A204.1 (cell line): ENCODE data around the gene ATP10D.

Experiments used
- FAIRE-seq: peaks from 2 replicates; lab custom pipeline; 2012; peaks lifted over from hg19 to GRCh38; lab: Jason Lieb, UNC

ATP10D gene

DNA sequence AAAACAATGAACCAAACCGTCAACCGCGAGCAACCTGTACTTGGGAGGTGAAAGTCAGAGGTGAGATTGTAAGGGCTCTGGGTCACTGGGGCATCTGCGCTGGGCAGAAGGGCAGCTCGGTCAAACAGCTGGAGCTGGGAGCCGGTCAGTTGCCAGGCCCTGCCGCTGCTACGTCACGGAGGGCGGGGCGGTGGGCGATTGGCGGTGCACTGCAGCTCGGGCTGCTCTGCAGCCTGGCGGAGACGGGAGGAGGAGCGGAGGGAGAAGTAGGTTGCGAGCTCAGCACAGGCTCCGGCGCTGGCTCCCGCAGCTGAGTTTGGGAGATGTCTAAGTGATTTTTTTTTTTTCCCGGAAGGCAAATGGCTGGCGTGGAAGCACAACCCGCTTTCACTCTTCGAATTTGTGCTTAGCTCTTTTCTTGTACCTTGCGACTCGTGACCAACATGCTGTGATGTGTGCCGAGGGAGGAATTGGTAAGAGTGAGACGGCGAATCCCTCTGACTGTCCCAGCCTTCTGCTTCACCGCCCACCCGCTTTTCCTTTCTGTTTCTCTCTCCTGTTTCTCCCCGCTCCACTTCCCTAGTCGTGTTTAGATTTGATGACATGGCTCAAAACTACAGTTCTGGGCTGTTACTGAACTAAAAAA is at the start of gene ATP10D:
Gene ATP10D (plus strand): TSS at position 229 of the 646 bp plus-strand sequence. CDS start 27,266 bp downstream, outside the sequence.
- FAIRE-seq, result peak; percentile 78

- FAIRE-seq, result no peak
Observed at GRCh38 chr4:47442980-47443379, 42.1 kb upstream of the ATP10D start.

DNA sequence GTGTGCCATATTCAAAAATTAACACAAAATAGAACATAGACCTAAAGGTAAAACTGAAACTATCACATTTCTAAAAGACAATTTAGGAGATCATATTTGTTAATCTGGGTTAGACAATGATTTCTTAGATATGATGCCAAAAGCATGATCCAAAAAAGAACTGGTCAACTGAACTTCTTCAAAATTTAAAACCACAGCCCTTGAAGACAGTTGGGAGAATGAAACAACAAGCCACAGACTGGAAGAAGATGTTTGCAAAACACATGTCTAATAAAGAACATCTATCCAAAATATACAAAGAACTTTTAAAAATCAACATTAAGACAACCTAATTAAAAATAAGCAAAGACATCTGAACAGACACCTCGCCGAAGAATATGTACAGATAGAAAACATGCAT is 41.0 kb upstream of the ATP10D start:
- FAIRE-seq, result no peak

- no peak for FAIRE-seq
Observed at GRCh38 chr4:47451657-47452056, 33.4 kb upstream of the ATP10D start.

GRCh38 chr4:47462799-47463234 is 22.3 kb upstream of the ATP10D start:
- no peak for FAIRE-seq

DNA sequence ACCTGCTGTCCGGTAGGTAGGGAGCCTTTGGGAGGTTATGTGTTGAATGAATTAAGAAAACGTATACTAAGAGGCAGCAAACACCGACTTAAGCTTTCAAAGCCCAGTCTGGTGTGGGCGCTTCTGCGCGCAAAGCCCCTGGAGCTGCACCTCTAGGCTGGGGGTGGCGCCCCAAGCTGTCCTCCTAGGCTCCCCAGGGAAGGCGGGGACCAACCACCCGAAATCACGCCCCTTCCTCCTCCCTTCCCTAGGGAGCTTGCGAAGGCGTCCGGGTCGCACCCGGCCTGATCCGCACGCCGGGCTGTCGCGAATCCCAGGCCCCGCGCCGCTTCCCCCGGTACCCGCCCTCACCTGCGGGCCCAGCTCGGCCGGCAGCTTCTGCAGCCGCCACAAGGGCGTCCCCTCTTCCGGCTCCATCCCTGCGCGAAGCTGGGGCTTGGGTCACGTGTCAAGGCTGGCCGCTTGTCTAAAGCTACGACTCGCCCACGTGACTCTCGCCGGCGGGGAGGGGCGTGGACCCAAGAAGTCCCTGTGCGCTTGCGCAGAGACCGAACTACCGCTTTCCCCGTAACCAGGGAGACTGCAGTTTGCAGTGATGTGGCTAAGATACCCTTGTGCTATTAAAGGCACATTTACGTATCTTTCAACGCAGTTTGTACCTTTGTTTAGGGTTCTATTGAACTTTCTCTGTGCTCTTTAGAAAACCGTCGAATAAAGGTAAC is 21.7 kb upstream of the ATP10D start, which contains the start of gene COMMD8:
Gene COMMD8 (minus strand): TSS at position 468 of the 722 bp plus-strand sequence. CDS start 51 bp downstream, at position 417.
- FAIRE-seq, result peak; percentile 84

DNA sequence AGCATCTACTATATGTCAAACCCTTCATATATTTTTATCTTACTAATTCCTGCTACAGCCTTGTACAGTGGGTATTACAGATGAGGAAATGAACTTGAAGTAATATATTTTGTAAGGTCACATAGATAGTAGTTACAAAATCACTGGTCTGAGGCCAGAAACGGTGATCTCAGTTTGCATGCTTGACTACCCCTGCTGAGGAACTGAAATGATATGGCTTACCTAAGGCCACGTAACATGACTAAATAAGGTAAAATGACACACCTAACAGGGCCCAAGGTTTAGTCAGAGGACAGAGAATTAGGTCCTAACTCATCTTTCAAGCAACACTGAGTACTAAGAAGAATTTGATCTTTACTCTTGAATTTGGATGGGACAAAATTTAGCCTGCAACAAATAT is 20.1 kb upstream of the ATP10D start:
- FAIRE-seq, result no peak

- FAIRE-seq, result no peak
Observed at GRCh38 chr4:47466056-47466785, 18.9 kb upstream of the ATP10D start.

DNA sequence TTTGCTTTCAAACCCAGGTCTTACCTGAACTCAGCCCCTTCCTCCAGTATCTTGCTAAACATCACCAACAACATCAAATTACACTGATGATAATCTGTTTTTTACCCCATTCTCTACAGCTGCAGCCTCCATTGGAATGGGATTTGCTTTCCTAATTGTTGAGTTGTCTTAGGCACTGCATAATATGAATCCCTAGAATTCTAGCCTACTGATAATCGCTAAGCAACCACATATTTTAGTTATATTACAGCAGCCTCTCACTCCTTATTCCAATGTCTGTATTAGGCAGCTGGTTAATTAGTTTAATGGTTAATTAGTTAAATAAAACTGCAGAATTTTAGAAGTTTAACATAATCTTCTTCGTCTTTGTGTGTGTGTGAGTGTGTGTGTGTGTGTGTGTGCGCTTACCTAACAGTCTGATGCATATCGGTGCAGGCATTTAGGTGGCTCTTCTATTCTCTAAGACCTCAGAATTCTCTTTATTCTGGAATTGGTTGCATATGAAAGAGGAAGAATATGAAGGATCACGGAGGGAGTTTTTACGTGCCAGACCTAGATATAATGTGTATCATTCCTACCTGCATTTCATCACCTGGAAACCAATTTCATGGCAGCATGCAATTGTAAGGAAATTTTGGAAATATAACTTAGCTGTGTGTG is 16.2 kb upstream of the ATP10D start:
- FAIRE-seq, result no peak

DNA sequence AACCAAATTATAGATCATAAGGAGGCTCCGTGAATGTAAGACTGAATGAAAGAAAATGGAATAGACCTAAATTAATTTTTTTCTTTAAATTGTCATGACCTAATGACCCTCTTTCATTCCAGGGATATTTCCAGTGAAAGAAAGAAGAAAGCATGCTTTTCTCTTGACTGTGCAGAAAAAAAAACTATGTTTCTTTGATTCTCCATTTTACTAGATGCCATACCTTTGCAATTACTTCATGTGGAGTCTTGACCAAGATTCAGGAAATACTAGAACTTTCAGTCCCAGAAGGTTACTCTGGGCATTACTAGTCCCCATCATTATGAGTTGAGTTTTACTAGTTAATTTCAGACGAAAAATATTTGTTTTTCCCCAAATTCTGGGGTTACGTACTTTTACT is 15.1 kb upstream of the ATP10D start:
- no peak for FAIRE-seq

- no peak for FAIRE-seq
Observed at GRCh38 chr4:47471064-47471463, 14.0 kb upstream of the ATP10D start.

- no peak for FAIRE-seq
Observed at GRCh38 chr4:47471591-47471990, 13.5 kb upstream of the ATP10D start.

GRCh38 chr4:47473141-47473750 is 11.8 kb upstream of the ATP10D start:
- FAIRE-seq, result no peak

- FAIRE-seq, result no peak
Observed at GRCh38 chr4:47474799-47475198, 10.3 kb upstream of the ATP10D start.

- no peak for FAIRE-seq
Observed at GRCh38 chr4:47475411-47475810, 9.7 kb upstream of the ATP10D start.

- FAIRE-seq, result no peak
Observed at GRCh38 chr4:47478804-47479203, 6.3 kb upstream of the ATP10D start.

DNA sequence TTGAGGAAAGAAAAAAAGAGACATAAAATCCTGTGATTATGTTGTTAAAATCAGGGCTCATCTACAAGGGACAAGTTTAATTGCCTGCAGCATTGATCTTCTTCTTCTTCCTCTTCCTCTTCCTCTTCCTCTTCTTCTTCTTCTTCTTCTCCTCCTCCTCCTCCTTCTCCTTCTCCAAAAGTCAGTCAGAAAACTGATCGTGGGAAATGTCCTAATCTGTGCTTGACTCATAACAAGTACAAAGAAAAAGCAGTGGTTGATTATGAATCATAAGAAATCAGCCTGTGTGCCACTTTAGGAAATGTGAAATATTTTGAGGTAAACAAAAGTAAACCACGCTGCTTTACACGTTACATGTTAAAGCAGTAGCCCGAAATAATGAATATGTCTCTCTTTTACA is 2.7 kb upstream of the ATP10D start:
- no peak for FAIRE-seq

- FAIRE-seq, result no peak
Observed at GRCh38 chr4:47483745-47484144, 1.3 kb upstream of the ATP10D start.

DNA sequence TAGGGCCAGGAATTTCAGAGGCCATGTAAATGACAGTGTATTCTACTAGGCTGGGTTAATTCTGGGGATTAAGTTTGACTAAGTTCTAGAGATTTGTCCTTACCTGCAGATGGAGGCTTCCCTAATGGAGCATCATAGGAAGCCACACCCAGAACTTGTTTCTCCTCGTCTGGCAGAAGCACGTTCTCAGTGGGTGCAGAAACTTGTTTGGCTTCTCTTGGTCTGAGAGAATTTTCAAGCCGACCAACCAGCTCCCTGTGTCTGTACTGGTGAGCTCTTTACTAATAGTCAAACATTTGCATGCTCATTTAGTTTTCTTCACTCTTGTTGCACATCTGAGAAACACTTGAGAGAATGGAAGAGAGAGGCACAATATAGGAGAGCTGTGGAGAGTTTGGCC is 907 bp upstream of the ATP10D start:
- FAIRE-seq, result no peak

GRCh38 chr4:47485768-47486167 is 693 bp downstream of the ATP10D start:
- no peak for FAIRE-seq

DNA sequence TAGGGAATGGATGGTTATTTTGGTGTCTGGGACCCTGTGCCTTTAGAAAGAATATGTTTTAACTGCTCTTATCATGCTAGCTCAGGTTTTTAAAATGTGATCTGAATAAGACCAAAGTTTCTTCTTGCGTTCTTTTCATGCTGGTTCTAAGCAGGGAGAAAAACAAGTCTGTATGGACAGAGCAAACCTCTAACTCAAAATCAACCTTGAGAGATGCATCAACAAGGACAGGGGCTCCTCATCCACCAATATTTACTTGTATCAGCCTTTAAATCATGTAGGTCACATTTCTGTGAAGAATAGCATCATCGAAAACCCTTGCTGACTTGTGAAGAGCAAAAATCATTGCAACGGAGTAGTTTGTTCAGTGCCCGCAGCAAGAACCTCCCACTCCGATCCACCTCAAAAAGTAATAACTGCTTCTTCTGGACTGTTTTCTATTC is 1.2 kb downstream of the ATP10D start:
- no peak for FAIRE-seq

DNA sequence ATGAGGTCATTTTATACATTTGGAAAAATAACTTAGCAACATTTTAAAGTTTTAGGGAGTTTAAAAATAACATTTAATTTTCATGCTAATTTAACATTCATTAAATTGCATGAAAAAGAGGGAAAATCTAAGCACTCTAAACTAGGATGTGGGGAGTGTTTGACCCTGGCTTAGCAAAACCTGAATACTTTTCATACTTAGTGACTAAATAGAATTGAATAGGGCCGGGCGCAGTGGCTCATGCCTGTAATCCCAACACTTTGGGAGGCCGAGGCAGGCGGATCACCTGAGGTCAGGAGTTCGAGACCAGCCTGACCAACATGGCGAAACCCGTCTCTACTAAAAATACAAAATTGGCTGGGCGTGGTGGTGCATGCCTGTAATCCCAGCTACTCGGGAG is 1.7 kb downstream of the ATP10D start:
- peak; percentile 30 for FAIRE-seq
